Activated T-helper 1 cell treated with Interleukin-2 at 50 U/mL for 16 hours (primary cell): ENCODE data around the gene FHOD3.
"Not testable (repeated sequence)": the region's sequence is repeated elsewhere in the genome, so short reads cannot be mapped to it uniquely, and the experiment has no call there.

Experiments
- DNase-seq: peaks from one replicate; pipeline ENCODE4 v3.0.0-alpha.2; 2020; ENCODE audit warnings: low read depth

Gene FHOD3

GRCh38 chr18:36551274-36551673 is 253.8 kb downstream of the FHOD3 start:
- DNase-seq: not testable (repeated sequence)

DNA sequence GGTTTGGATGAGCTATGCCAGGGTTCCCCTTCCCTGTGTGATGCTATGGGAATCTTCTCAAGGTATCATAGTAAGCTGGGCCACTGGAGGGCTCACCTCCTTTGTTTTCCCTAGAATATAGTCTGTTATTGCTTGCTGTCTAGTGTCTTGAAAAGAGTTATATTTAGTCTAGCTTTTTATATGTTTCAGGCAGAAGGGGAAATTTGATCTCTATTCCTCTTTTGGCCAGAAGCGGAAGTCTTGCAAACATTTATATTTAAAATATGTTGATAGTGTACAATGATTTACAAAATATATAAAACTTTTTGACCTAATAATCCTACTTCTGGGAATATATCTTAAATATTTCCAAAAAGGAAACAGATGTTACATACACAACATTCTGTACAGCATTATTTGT is 260.7 kb downstream of the FHOD3 start:
- no peak for DNase-seq

- DNase-seq: no peak
Observed at GRCh38 chr18:36559149-36559857, 261.8 kb downstream of the FHOD3 start.

- no peak for DNase-seq
Observed at GRCh38 chr18:36560187-36560586, 262.7 kb downstream of the FHOD3 start.

GRCh38 chr18:36561046-36561445 is 263.5 kb downstream of the FHOD3 start:
- no peak for DNase-seq

GRCh38 chr18:36564841-36565240 is 267.3 kb downstream of the FHOD3 start:
- DNase-seq: no peak

GRCh38 chr18:36567800-36568199 is 270.3 kb downstream of the FHOD3 start:
- DNase-seq: no peak

- DNase-seq: no peak
Observed at GRCh38 chr18:36568487-36568886, 271.0 kb downstream of the FHOD3 start.

GRCh38 chr18:36572135-36572856 is 274.8 kb downstream of the FHOD3 start:
- DNase-seq: no peak

GRCh38 chr18:36576339-36576738 is 278.8 kb downstream of the FHOD3 start:
- DNase-seq: no peak

DNA sequence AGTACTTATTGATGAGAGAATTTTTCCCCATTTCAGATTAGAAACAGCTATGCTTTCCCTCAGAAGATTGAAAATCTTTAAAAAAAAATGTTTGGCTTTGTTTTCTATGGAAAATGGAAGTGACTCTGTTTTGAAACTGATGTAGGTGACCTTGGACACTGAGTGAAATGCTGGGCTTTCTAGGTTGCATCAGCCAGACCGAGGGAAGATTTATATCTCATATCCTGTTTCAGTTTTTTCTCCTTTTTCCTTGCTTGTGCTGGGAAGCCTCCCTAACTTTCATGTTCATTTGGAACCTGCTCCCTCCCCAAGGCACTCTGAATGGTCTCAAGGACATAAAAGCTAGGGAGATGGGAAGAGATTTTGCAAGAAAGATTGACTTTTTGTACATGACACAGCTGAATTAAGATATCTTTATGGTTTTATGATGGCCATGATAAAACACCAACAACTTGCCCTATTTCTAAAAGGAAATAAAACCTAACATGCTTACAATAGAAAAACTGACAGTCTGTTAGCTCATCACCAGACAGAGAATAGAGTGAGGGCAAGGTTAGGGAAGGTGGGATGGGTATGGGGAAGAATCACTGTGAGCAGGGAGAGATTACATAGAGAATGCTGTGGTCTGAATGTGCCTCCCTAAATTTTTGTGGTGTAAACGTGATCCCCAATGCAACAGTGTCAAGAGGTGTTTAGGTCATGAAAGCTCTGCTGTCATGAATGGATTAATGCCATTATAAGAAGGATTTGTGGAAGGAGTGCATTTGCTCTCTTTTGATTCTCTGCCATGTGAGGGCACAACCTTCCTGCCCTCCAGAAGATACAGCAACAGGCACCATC is 281.6 kb downstream of the FHOD3 start:
- no peak for DNase-seq

- DNase-seq: no peak
Observed at GRCh38 chr18:36580266-36580665, 282.8 kb downstream of the FHOD3 start.

GRCh38 chr18:36580874-36581750 is 283.6 kb downstream of the FHOD3 start:
- DNase-seq: no peak

- no peak for DNase-seq
Observed at GRCh38 chr18:36582988-36583745, 285.7 kb downstream of the FHOD3 start.

DNA sequence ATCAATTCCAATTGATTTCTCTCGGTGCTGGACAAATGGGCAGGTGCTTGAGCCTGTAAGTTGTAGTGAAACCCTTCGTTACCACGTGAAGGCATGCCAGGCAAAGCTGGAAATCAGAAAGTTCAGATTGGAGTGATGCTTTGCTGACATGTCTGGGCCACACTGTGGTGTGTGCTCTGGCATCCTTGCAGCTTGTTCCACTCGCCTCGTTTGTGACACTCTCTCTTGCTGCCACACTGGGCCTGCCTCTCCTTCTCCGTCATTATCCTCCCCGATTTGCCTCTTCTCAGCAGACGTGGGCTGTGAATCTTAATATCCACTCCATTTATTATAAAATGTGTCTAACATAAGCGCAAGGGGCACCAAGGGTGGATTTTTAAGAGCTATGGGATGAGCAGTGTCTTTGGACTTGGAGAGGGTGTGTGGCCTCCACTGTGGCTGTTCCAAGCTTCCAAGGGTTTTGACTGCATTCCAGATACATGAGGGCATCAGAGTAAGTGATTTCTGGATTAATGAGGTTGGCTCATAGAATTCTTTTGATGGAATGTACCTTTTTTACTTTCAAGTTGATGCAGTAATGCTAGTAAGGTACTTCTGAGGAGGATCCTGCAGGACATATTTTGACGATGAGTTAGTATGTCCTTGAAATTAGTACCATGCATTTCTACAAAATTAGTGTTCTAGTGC is 292.5 kb downstream of the FHOD3 start:
- DNase-seq: no peak

GRCh38 chr18:36590621-36591580 is 293.4 kb downstream of the FHOD3 start:
- DNase-seq: no peak

DNA sequence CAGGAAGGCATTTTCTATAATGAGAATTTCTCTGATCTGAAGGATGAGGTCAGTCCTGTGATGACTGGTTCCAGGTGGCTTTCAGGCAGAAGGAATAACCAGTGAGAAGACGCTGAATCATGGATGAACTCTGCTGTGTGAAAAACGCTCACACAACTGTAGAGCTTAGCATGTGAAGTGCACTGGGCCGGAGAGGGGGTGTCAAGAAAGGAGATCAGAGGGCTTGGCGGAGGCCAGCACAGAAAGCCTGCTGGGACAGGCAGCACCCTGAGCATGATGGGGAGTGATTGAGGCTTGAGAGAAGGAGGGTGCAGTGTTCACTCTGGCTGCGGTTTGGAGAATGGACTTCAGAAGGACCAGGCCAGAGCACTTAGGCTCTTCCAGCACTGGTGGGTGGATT is 294.8 kb downstream of the FHOD3 start:
- DNase-seq: no peak

DNA sequence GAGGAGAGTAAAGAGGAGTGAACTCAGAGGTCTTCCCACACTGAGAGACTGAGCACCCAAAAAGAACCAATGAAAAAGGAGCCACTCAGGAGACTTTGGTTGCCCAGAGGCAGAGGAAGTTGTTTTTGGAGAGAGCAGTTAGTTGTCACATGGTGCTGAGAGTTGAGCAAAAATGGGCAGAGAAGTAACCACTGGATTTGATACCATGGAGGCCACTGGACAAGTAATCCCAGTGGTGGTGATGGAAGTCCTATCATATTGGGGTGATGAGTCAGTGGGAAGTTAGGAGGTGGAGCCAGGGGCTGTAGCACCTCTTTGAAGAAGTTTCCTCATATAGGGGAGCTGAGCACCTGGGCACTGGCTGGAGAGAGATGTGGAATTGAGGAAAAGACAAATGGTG is 295.5 kb downstream of the FHOD3 start:
- DNase-seq: no peak

DNA sequence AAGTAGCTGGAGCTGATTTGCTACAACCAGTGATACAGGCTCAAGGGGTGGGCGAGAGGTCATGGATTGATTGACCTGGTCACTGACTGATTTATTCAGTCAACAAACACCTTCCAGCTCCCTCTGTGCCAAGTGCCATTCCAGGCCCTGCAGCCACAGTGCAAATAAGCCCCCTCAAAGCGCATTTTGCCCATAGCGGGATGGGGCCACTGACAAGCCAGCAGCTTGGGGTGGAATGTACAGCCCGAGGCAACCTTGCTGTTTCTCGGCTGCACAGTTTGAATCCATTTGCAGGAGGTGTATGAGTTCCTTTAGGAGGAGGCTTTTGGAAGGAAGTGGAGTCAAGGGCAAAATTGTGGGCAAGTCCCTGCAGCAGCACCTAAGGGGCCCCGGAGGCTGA is 296.1 kb downstream of the FHOD3 start:
- DNase-seq: no peak
